Stimulated activated CD8-positive, alpha-beta memory T cell treated with anti-CD3 and anti-CD28 coated beads, Interleukin-15, amount 100 ng/mL, for 24 hours (primary cell): Measurements from ENCODE around the gene C1R.

Experiments
- DNase-seq: peaks from one replicate; pipeline ENCODE4 v3.0.0-alpha.2; 2020; ENCODE audit warnings: low read depth

Gene C1R

DNA sequence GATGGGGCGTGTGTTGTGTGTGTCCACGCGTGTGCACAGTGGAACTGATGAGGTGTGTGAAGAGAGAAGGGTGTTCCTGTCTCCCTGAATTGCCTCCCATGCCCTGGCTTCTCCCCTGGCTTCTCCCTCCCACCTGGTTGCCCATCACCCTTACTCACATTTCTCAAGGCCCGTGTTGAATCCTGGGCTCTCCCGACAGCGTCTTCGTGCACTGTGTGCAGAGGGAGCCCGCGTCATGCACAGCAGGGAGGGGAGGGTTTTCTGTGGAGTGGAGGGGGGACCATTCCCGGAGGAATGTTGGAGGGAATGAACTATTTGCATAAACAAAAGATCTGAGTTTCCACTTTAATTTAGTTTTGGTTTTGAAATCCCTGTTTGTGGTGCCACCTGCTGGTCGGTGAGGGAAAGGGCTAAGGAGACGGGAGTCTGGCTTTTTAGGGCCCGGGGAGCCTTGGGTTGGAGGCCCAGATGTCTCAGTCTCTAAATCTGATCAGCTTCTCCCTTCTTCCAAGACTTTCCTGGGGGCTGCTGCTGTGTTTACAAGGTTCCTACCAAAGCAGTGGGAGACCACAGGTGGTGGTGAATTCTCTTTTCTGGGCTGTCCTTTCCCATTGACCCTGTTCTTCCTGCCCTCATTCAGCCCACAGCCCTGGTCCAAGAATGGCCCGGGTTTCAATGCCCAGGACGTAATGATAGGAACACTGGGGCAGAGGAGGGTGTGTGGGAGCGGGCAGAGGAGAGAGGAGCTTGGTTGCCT is at the start of gene C1R:
Gene C1R, minus strand, starts transcription at position 217 of the 757 bp plus-strand sequence. Its CDS starts 57 bp downstream, at position 160.
- DNase-seq, result peak; percentile 37

GRCh38 chr12:7141351-7142005 is 49.2 kb upstream of the C1R start:
- DNase-seq, result no peak

- DNase-seq, result no peak
These were observed 47.0 kb upstream of the C1R start for GRCh38 chr12:7139200-7139599.

- no peak for DNase-seq
These were observed 45.7 kb upstream of the C1R start for GRCh38 chr12:7137908-7138307.

GRCh38 chr12:7136676-7137075 is 44.4 kb upstream of the C1R start:
- DNase-seq, result no peak

GRCh38 chr12:7136071-7136470 is 43.8 kb upstream of the C1R start:
- DNase-seq, result no peak

DNA sequence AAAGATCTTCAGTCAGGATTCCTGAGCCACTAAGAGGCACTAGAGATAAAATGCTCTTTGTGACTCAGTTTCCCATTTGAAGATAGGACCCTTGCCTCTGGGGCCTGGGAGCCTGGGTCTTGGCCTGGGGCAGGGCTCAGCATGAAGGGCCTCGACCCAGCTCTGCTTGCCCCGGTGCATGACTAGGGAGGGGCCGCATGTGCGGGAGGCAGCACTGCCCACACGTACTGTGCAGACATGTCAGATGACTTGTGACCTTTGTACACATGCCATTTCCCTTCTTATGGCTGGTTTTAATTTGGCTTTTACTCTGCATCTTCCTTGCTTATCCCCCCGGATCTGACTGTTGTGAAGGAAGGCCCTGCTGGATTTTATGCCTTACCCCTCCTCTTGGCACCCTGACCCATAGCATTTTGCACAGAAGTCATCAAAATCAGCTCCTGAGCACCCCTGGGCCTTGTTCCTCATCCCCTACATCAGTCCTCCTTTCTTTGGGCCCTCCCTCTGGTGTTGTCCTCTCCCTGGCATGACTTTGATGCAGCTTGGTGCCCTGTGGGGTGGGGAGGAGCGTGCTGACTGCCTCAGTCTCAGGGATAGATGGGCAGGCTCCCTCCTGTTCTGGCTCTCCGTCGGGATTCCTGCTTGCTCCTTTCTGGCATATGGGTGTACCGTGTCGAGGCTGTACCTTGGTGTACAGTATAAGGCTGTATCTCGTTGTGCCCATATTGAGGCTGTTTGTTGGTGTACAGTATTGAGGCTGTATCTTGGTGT is 42.3 kb upstream of the C1R start:
- DNase-seq, result no peak

DNA sequence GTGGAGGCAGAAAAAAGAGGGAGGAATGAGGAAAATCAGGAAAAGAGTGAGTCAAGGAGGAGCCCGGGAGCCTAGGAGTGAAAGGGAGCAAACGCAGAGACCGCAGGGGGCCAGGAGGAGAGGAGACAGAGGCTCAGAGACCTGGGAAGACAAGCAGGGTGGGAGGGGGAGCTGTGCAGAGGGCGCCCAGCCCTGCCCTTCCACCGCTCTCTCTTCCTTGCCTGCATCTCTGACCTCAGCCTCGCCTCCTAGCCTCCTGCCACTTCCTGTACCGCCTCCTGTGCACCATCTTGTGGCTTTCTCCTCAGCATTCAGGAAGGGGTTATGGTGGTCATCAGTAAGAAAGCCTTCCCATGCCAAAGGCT is 39.2 kb upstream of the C1R start:
- DNase-seq, result no peak

- DNase-seq, result no peak
These were observed 38.7 kb upstream of the C1R start for GRCh38 chr12:7130701-7131501.

- peak; percentile 66 for DNase-seq
These were observed 37.8 kb upstream of the C1R start, which contains the start of gene CLSTN3 for GRCh38 chr12:7129872-7130691. Gene CLSTN3 (plus strand): TSS chr12:7130371. CDS start chr12:7130649, 278 bp downstream.

- DNase-seq, result no peak
These were observed 37.1 kb upstream of the C1R start for GRCh38 chr12:7129287-7129871.

- DNase-seq, result no peak
These were observed 36.5 kb upstream of the C1R start, which contains the start of gene RBP5 for GRCh38 chr12:7128681-7129286. Gene RBP5 (minus strand): TSS chr12:7128889. CDS start chr12:7128775, 114 bp downstream.

GRCh38 chr12:7127916-7128626 is 35.8 kb upstream of the C1R start:
- DNase-seq, result no peak

- no peak for DNase-seq
These were observed 33.5 kb upstream of the C1R start for GRCh38 chr12:7125632-7126227.

GRCh38 chr12:7123806-7124522 is 31.7 kb upstream of the C1R start:
- no peak for DNase-seq

DNA sequence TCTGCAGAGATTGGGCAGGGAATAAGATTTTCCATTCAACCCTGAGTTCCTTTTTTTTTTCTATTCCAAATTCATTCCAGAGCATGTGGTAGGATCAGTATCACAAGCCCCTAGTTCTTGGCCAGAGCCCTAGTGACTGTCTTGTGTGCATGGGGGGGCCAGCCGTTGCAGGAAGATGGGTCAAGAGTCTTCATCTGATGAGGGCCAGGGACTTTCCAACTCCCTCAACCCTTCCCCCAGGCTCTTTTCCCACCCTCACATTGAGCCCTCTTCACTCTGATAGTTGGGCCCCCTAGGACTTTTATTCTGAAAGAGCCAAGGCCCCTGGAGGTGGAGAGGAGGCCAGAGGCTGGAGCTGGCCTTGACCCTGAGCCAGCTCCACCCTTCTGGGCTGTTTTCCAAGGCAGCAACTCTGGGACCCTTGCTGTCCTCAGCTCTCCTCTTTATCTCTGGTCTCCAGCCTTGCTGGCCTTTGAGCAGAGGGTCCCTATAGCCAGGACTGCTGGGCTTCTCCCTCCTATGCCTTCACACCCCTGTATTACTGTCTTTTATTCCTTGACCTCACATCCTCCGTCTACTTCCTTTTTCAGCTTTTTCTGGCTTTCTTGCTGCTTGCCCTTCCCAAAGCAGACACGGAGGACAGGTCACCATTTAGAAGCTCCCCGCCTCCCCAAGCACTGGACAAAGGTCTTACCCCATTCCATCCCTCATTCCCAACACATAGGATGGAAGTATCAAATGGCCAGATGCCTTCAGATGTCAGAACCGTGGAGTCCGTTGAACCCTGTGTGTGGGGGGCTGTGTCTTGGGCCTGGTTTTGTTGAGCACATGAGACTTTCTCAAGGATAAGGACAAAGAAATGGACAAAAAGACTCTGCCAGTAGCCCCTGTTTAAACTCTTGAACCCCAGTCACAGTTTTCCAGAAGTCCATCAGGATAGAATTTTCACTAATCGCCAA is 30.8 kb upstream of the C1R start:
- DNase-seq, result no peak

- DNase-seq, result no peak
These were observed 29.1 kb upstream of the C1R start for GRCh38 chr12:7121324-7121723.
